Upper lobe of right lung (tissue), 1 donor: ENCODE measurements around the gene FOXJ3. TPM values are rescaled to one million over a fixed set of nuclear protein-coding genes. Genes with fewer than 3 reads are reported as not detected.

Experiments used
- ATAC-seq: fragments of 200-7000 bp; cut with Tn5 transposase; one replicate; pipeline ENCODE4 v1.9.1; 2020; ENCODE audit warnings: mild to moderate bottlenecking, moderate library complexity
- DNase-seq: peaks from one replicate; pipeline ENCODE4 v3.0.0-alpha.2; 2020
- H3K27ac ChIP-seq: fragments of 200-600 bp; one replicate; pipeline ENCODE4 v1.8.0; 2022
- H3K27me3 ChIP-seq: fragments of 200-600 bp; one replicate; pipeline ENCODE4 v1.8.0; 2022; ENCODE audit warnings: mild to moderate bottlenecking
- H3K36me3 ChIP-seq: fragments of 200-600 bp; one replicate; pipeline ENCODE4 v1.8.0; 2022
- H3K4me1 ChIP-seq: fragments of 200-600 bp; one replicate; pipeline ENCODE4 v1.8.0; 2022
- H3K4me3 ChIP-seq: fragments of 200-600 bp; one replicate; pipeline ENCODE4 v1.8.0; 2022; ENCODE audit warnings: mild to moderate bottlenecking
- H3K9me3 ChIP-seq: fragments of 200-600 bp; one replicate; pipeline ENCODE4 v1.8.0; 2022
- CTCF ChIP-seq: fragments of 200-600 bp; IDR thresholded peaks from one replicate; pipeline ENCODE4 v1.8.0; 2022; ENCODE audit warnings: antibody characterized with exemption
- intact Hi-C: fragments of 100-400 bp; cut with DNase I; formaldehyde crosslinking; loops from one replicate; pipeline ENCODE4 v1.11.0; 2022
- total RNA-seq: library from RNA; stranded (reverse); fragmentation: NEBNext Ultra II Directional; extraction: Animal tissue kit (Norgen Biotek cat#: 25700); gene quantifications from one replicate; pipeline ENCODE4 v1.2.1, GENCODE V29; 2021
- donor health status: DM: no; HTN: yes; CAD: no; lungs with severe emphysema.

FOXJ3 gene
- total RNA-seq, 1 donor from 2014 or later: 47.0 TPM

GRCh38 chr1:42195841-42196240, 139.2 kb downstream of the FOXJ3 start:
- Histone ChIP-seq H3K27ac (no peak overlapping the region), H3K36me3 (peaks cover 35% of the 10 kb centered on the region), H3K4me1 (no peaks in the 10 kb centered on the region), H3K4me3 (no peak overlapping the region), H3K27me3 (no peaks in the 10 kb centered on the region), H3K9me3 (no peaks in the 10 kb centered on the region)
- no peak for TF ChIP-seq CTCF
- DNase-seq (no peak), ATAC-seq (no peak)
- intact Hi-C loops: no loop called here

GRCh38 chr1:42192106-42192505, 142.9 kb downstream of the FOXJ3 start:
- Histone ChIP-seq H3K36me3 (peaks cover 54% of the 10 kb centered on the region), H3K27ac (no peak overlapping the region), H3K27me3 (no peaks in the 10 kb centered on the region), H3K4me1 (no peaks in the 10 kb centered on the region), H3K9me3 (no peaks in the 10 kb centered on the region), H3K4me3 (no peak overlapping the region)
- no peak for ATAC-seq
- TF ChIP-seq CTCF: no peak
- intact Hi-C loops: no loop called here
- no peak for DNase-seq

- intact Hi-C loops: no loop called here
- H3K27ac ChIP-seq: no peak overlapping the region
- H3K27me3 ChIP-seq: no peaks in the 10 kb centered on the region
- H3K9me3 ChIP-seq: no peaks in the 10 kb centered on the region
- peaks cover 58% of the 10 kb centered on the region for H3K36me3 ChIP-seq
- no peaks in the 10 kb centered on the region for H3K4me1 ChIP-seq
- DNase-seq (no peak), ATAC-seq (no peak)
- H3K4me3 ChIP-seq: no peak overlapping the region
- TF ChIP-seq CTCF: no peak
These were observed 143.7 kb downstream of the FOXJ3 start for GRCh38 chr1:42191319-42191718.

- TF ChIP-seq CTCF: no peak
- Histone ChIP-seq H3K27ac (no peak overlapping the region), H3K4me1 (peaks cover 4% of the 10 kb centered on the region), H3K4me3 (no peak overlapping the region), H3K27me3 (no peaks in the 10 kb centered on the region), H3K36me3 (peaks cover 50% of the 10 kb centered on the region), H3K9me3 (no peaks in the 10 kb centered on the region)
- ATAC-seq (no peak), DNase-seq (no peak)
- intact Hi-C loops: no loop called here
These were observed 144.8 kb downstream of the FOXJ3 start for GRCh38 chr1:42189931-42190853.

- DNase-seq (no peak), ATAC-seq (no peak)
- intact Hi-C loops: no loop called here
- no peak for TF ChIP-seq CTCF
- Histone ChIP-seq H3K4me1 (peaks cover 4% of the 10 kb centered on the region), H3K4me3 (no peak overlapping the region), H3K27me3 (no peaks in the 10 kb centered on the region), H3K36me3 (peaks cover 48% of the 10 kb centered on the region), H3K9me3 (no peaks in the 10 kb centered on the region), H3K27ac (no peak overlapping the region)
These were observed 148.9 kb downstream of the FOXJ3 start for GRCh38 chr1:42186152-42186551.
